ENCODE results near the gene OPCML.

OPCML gene

DNA sequence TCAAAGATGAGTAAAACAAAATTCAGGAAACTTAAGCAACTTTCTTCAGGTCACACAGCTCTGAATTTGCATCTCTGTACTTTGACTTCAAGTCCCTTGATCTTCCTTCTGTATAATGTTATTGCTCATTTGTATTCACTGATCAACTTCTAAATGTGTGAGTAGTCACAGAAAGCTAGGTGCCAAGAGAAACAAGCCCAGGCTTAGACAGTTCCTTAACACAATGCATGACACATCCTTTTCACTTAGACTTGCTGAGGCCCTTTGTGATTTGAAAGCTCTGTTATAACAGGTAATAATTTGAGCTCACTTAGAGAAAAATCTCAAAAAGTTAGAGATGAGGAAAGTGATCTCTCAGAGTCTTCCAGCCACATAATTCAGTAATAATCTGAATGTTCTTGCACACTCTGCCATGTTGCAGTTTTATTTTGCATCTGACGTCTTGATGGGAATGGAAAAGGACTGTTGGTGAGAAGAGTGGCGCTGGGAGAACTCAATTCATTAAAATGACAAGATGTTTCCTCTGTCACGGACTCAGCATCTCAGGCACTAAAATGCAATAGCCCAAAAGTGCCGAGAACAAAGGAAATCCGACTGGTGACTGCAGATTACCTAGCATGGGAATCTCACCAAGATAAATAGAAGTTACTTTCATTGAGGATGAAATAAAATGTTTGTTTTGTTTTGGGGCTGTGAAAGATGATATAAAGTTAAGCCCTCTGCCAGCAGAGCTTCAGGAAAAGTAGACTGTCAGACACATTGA lies 665.3 kb downstream of the OPCML start:
- DNase-seq, result no peak

DNA sequence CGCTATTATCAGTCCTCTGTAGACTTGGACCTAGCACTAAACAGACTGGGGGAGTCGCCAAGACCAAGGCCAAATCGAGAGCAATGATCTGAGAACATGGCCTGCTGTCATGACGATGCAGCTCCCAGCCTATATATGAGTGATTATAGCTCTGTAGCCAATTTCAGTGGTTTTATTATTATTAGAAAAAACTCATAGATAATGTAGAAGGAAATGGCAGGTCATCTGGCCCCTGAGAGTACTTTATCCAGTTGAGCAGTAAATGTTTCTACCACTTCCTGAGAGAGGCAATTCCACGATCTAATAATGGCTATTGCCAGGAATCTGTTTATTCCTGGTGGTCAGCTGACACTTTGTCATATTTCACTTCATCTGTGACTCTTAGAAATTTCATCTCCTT lies 666.7 kb downstream of the OPCML start:
- DNase-seq, result no peak

DNA sequence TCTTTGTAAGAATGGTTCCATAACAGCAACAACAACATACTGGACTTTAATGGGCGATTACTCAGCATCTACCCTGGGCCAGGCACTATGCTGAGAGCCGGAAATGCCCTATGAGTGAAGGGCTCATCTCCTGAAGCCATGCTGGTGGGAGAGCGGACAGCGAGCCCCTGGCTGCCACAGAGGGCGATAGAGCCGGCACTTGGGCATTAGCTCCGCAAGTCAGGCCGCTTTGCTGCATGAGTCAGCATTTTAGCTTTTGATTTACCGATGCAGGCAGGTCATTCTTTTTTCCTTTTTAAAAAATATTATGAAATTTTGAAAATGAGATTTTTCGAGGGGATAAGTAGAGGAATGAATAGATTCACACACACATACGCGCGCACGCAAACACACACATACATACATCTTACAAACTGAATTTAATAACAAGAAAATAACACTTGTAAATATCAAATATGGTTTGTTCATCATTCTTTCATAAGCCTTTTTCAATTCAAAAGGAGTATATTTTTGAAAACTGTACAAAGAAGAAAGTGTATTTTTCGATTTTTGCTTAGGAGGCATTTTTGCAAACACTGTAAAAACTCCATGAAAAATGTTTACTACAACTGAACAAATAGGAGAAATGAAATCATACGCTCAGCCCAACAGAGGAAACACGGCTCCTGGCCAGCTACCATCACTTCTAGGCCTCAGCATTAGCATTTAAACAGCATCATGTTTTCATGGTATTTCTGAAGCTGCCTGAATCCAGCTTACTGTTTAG lies 667.3 kb downstream of the OPCML start:
- DNase-seq, result no peak

DNA sequence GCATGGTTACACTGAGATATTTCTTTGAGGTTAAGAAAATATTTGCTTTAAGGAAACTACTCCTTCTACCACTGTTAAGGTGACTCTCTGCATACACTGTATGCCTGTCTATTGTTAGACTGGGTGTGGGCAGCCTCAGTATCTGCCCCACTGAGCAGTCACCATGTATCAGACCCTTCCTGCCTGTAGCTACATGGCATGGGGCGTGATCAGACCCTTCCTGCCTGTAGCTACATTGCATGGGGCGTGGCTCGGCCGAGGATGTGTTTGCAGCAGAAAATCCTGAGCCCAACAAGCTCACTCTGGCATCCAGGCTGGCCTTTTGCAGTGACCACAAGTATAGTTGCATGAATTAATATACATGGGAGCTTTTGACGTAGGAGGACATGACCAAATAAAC lies 669.4 kb downstream of the OPCML start:
- DNase-seq, result no peak

DNA sequence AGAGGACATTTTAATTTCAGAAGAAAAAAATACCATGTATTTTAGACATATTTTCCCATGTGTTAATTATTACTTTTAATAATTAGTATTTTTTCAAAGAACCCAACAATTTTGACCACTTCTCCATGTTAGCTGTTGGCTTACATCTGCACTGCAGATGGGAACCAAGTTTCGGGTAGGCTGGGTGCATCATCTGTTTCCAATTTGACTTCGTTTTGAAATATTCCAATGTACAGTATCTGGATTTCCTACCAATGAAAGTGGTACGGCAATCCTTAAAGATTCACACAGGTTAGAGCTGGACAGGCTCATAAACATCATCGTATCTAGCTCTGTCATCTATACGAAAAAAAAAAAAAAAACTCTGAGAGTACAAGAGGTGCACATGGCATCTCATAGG lies 670.2 kb downstream of the OPCML start:
- no peak for DNase-seq

DNA sequence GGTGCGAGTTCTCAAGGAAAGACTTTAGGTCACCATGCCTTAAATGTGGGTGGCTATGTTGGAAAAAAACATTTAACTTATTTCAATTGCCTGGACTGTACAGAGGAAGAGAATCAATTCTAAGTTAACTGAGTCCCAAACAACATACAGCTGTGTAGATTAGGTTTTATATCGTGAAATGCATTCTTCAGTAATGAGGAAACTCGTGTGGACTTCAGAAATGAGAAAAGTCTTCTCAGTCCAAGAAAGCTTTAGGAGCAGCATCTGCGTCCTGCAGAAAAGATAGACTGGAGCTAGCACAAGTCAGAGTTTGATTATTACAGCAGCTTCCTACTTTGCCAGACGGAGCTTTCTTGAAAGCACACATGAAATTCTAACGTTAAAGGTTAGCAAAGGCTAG lies 673.0 kb downstream of the OPCML start:
- no peak for DNase-seq

DNA sequence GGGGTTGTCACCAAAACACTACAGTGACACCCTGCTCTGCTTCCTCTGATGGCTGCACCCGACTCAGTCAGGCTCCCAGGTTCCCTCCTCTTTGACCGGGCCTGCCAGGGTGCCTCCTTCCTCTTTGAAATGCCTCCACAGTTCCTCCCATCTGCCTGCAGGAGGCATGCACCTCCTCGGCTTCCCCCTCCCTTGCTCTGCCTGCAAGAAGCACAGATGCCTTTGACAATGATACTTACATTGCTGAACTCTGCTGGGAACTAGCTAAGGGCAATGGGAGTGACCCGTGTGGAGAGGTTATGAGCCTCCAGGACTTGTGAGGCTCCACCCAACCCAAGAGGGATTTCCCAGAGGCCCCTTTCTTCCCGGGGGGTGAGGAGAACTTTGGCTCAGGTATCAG lies 674.1 kb downstream of the OPCML start:
- DNase-seq, result no peak

DNA sequence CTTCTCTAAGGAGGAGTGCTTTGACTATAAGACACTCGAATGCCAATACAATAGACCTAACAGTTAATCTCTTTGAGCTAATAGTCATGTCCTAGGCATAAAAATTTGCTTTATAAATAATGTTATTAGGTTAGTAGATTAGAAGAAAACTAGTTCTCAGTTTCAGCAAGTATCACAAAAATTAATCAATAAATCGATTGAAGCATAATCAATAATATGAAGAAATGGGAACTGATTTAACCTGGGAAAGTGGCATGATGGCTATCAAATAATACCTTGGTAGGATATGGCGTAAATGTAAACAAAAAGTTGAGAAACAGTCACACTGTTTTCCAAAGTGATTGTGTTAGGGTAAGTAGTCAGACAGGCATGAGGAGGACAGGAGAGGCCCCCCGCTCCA lies 676.3 kb downstream of the OPCML start:
- DNase-seq, result no peak

DNA sequence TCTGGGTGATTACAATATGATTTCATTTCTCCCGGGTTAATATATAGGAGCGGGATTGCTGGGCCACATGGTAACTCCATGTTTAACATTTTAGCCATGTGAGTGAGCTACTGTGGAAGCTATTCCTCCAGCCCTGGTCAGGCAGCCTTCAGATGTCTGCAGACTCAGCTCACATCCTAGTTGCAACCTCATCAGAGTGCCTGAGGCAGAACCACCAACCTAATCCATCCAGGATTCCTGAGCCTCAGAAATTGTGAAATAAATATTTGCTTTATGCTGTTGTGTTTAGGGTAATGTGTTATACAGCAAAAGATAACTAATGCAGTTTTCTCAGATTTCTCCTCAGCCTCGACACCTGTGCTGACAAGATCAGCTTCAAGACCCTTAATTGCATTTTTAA lies 676.8 kb downstream of the OPCML start:
- no peak for DNase-seq

DNA sequence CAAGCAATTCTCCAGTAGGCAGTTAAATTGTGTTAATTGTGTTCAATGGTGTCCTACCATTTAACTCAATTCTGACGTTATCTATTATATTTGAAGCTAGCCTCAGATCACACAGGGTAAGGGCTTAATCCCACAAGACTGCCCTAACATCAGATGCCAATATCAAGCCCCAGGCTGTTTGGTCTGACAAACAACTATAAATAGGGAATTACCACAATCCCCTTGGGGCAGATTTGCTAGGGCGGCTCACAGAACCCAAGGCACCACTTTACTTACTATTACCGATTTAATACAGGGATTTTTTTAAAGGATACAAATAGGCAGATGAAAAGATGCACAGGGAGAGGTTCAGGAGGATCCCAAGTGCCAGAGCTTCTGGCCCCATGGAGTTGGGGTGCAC lies 678.4 kb downstream of the OPCML start:
- no peak for DNase-seq

DNA sequence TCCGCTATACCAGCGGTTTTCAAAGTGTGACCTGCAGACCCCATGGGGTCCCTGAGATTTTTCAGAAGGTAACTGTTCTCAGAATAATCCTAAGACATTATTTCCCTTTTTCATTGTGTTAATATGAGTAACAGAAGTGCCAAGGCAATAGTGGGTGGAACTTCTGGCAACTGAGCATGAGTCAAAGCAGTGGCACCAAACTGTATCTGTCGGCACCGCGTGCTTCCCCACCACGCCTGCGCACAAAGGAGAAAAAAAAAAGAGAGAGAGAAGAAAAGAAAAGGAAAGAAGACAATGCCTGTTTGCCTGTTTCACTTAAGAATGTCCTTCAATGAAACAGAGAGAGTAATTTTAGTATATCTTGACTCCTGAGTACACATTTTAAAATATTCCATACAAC lies 679.9 kb downstream of the OPCML start:
- DNase-seq, result no peak

DNA sequence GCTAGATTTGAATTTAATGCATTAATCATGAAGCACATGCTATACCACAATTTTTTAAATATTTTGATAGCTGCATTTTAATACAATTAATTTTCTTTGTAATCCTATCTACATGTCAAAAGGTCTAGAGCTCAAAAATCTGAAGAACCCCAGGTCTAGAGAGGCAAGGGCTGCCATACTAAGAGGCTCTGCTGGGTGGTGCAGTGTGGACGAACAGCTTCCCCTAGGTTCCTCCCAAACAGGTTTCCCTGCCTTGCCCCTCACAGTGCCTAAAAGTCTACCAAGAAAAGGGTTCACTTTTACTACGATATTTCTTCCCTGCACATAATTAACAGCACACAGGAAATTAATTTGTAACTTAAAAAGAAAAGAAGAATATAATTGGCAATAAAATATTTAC lies 681.1 kb downstream of the OPCML start:
- DNase-seq, result no peak

DNA sequence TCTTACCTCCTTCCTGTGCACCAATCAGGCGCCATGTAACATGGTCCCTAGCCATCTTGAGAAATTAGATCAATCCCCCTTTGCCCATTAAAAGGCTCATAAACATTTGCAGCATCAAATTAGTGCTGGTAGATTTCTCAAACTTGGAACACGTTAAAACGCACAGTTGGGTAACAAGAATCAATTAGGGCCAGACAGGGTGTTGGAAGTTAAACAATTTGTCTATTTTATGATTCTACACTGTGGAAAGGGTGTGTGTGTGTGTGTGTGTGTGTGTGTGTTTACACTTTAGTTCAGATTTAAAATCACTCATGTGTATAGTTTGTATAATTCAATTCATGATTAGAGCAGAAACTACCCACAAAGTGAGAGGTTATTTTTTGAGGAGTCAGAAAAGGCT lies 682.0 kb downstream of the OPCML start:
- no peak for DNase-seq

DNA sequence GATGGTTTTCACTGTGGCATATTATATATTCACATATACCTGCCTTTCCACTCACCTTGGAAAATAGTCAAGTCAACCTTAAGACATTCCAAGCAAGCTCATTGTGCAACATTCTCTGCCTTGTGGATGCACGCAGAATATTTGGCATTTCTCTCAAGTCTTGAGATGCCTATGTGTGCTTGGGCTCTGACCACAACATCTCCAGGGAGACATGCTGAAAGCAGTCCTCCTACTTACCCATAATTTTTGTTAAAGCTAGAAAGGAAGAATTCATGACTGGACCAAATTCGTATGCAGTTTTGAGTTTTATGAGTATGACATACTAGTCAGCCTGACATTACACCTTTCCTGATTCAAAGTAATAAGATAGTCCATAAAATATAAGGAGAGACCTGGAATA lies 684.0 kb downstream of the OPCML start:
- DNase-seq, result no peak

DNA sequence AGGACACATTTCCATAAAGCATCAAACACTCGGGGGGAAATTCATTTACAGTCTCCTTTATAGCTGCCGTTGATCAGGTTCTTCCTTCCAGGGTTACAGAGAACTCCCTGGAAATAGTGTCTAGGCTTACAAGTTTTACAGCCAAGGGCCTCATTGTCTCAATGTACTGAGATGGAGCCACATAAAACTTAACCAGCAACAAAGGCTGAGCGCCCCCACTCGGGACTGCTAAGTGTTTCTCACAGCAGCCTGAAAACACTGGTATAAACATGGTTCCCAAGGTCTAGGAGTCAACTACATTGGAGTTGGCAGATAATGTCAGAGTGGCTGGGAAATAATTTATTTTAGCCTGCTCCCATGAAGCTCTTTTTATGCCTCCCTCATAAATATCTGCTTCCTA lies 686.2 kb downstream of the OPCML start:
- DNase-seq, result no peak

DNA sequence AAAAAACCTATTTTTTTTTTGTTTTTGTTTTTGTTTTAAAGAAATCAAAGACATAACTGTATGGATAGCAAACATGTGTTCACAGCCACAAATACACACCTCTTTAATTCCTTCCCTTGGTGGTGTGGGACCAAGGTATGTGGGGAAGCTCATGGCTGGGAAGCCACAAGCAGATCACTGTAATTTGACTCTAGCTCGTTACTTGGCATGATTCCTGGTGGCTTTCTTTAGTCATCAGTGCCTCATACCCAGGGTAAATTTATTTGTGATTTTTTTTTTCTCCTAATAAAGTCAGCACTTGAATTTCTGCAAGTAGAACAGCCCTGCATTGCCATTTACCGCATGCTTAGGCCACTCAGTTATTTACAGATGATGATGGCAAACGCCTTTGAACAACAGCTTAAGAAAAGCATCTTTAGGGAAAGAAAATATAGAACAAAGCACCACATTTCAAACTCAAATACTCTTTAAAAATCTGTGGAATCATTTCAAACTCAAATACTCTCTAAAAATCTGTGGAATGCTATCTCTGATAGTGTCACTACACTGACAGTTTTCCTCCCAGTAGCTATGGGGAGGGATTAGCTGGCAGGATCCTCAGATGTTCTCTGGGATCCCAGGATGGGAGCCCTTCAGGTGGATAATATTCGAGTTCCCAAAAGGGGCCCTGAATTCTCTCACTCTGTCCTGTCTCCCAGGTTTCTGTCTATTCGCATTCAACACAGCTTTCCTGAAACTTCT lies 687.2 kb downstream of the OPCML start:
- no peak for DNase-seq

DNA sequence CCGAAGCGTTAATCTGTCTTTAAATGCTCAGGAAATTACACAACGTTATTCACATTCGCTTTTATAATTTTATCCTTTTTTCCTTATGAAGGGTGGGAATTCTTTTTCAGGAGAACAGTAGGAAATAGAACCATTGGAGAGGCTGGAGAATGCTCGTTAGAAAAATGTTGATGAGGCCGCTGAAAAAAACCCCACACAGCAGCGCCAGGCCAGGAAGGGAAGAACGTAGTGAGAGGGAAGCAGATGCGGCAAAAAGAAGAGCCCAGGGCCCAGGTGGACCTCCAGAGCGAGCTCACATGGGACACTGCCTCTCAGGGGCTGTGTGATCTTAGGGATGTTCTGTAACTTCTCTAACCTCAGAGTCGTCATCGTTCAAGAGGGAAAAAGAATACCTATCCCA lies 691.6 kb downstream of the OPCML start:
- DNase-seq, result no peak

DNA sequence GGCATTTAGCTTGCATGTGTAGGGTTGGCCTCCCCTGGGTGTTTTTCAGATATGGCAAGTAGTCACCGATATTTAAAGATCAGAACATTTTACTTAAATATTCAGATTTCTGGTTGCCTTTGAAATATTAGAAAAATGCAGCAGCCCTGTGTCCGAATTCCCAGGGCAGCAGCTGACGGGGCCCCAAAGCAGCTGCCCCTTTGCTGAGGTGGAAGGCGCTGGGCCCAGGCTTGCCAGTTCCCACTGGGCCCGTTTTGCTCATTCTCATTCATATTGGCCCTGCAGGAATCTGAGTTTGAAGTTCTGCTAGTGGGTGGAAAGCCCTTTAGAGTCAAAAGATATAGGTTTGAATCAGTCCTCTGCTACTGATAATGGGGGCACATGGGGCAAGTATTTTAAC lies 692.1 kb downstream of the OPCML start:
- DNase-seq, result no peak

DNA sequence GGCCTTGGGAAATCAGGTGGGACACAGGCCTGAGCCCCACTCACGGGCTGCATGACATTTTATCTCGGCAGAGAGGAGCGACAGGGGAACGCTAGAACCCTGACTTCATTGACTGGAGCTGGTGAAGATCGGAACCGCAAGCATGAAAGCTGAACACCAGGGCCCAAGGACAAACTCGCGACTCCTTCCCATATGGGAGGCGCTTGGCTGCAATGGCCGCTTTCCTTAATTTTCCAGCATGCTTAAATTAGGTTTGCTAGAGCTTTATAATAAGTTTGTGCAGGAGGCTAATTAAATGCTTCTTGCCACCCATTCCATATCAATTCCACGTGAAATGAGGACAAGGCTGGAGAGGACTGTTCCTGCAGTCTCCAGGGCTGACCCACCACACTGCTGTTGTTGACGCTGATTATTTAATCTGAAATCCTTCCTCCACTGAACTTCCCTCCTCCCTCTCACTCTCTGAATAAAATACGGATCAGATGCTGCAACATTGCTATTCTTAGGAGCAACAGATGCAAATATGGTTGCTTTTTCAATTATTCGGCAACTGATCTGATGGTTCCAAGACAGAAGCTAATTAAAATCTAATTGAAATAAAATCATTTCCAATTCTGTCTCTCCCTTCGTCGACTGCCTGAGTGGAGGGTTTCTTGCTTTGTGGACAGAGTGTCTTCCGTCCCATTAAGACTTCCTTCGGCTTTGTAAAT lies 692.9 kb downstream of the OPCML start:
- DNase-seq, result no peak

DNA sequence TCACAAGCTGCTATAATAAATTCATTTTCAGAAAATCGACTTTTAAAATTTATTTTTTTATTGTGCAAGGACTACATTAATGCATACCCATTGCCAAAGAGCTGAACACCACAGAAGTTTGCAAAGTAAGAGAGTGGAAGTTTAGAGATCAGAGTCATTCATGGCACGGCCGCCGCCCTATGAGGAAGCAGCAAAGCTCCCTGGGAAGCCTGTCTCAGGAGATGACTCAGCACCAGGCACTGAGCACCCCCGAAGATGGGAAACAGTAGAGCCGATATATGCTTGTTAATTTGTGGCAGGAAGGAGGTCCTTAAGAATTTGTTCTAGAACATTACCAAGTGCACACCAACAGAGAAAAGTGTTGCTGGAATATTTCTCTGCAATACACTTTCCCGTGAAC lies 693.7 kb downstream of the OPCML start:
- no peak for DNase-seq

DNA sequence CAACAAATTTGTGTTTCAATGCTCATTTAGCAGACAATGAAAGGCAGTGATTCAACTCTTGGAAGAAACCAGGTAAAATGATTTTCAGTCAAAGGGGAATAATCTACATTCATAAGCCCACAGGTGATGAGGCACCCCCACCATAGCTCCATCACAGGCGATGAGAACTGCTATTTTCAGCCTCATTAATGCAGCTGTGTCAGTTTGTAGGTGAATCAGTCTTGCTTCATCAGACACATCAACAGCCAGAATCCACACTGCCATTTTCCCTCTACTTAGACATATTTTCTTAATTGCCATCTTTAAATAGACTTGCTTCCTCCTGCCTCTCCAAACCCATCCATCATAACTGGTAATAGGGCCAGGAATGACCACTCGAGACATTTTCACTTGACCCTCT lies 701.0 kb downstream of the OPCML start:
- no peak for DNase-seq

DNA sequence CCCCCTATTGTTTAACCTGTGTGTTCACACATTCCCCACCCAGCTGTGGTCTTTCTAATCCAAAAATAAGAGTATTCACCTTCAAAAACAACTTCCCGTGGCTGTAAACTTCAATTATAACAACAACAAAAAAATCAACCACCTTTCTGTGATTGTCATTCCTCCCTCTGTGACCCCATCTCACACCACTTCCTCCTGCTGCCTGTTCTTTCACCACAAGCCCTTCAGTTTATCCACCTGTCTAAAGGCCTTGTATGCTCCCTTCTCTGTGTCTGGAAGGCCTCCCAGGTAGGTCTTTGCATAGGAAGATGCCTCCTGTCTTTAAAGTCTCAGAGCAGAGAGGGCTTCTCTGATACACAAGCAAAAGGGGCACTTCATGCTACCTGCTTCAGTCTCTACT lies 707.7 kb downstream of the OPCML start:
- no peak for DNase-seq

DNA sequence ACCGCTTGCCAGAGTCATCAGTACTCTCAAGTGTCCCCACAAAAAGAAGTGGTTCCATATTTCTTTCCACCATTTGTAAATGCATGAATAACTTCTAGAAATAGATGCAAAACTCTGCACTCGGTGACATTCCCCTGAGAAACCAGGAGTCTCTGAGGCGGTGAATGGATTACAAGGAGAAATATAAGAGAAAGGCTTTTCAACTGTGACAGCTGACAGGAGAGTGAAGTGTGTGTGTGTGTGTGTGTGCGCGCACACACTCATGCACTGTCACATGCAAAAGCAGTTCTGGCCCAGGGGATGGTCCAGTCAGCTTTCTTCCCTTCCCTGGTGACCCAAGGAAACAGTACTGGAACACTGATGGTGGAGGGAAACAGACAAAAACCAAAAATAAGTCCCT lies 710.0 kb downstream of the OPCML start:
- DNase-seq, result no peak

Data from NCI-H187 treated with DMSO at 0.1 percent for 48 hours (cell line).